GM21529 (cell line): Measurements from ENCODE around the gene PTH1R.
A peak's percentile ranks its signal among the peaks of the same experiment; 100 is the strongest.

Experiments used
- ATAC-seq: cut with Tn5 transposase; IDR thresholded peaks from one replicate; pipeline ENCODE4 v1.9.1; 2021; ENCODE audit not compliant: unreplicated experiment

PTH1R gene

DNA sequence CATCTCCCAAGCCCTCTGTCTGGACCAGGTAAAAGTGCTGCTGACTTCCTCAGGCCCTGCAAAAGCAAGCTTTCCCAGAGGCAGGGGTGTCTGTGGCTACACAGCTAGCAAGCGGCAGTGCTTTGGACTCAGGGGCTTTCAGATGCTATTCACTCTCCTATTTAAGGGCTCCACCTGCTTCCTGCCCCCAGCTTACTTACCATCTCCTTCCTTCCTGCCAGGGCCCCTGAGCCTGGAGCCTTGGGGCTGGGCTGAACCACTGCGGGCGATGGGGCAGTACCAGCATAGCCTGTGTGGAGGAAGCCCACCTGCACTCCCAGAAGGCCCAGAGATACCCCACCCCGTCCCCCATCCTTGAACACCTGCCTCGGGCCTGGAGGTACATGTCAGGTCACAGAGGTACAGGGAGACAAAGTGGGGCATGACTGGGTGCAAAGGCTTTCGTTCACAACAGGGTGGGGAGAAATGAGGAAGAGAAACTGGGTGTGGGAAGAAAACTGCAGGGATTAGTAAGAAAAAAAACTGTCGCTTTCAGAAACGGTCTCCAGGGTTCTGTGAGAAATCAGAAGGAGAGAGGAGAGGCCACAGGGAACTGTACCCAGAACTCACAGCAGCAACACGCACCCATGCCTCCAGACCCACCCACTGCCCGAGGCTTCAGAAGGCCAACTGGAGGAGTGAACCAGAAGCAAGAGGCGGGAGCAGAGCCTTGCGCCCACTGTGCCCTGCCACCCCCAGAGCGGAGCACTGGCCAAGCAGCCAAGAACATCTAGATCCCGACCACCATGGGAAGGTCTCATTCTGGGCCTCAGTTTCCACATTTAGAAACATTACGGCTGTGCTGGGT is 49.6 kb downstream of the PTH1R start:
- peak; percentile 55 for ATAC-seq

DNA sequence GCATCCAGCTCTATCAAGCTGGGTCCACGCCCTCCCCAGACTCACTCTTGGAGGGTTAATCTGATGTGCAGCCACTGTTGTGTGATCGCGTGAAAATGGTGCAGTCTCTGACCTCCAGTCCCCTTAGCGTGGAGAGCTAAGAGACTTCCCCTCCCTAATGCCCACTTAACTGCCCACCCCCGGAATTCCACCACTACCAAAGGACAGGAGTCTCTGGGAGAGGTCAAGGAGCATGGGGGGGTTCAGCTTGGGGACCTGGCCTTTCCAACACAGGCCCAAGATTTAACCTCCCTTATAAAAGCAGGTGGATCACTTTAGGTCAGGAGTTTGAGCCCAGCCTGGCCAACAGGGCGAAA is 50.2 kb downstream of the PTH1R start:
- ATAC-seq: no peak

- ATAC-seq: no peak
Measured at GRCh38 chr3:46928282-46928681, 50.8 kb downstream of the PTH1R start.

- ATAC-seq: no peak
Measured at GRCh38 chr3:46929324-46929723, 51.8 kb downstream of the PTH1R start.

- no peak for ATAC-seq
Measured at GRCh38 chr3:46930166-46930944, 52.8 kb downstream of the PTH1R start.

DNA sequence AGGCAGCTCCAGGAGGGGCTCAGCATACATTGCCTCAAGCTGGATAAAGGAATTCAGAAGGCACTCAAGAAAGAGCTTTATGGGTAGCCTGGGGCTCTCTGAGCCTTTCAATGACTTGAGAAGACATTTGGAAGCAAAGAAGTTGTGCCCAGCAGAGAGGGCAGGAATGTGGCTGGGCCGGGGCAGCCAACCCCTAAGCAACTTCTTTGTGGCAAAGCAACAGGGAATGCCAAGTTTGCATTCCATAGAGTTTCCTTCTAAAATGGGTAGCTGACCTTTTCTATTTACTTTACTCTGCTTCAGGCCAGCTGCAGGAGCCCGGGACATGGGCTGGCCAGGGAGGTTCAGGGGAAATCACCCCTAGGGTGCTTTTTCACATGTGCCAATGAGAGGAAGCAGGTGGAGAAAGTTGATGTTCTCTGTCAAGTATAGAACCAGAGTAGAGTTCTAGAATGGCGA is 53.5 kb downstream of the PTH1R start:
- ATAC-seq: no peak

GRCh38 chr3:46931631-46932331 is 54.3 kb downstream of the PTH1R start:
- ATAC-seq: no peak

DNA sequence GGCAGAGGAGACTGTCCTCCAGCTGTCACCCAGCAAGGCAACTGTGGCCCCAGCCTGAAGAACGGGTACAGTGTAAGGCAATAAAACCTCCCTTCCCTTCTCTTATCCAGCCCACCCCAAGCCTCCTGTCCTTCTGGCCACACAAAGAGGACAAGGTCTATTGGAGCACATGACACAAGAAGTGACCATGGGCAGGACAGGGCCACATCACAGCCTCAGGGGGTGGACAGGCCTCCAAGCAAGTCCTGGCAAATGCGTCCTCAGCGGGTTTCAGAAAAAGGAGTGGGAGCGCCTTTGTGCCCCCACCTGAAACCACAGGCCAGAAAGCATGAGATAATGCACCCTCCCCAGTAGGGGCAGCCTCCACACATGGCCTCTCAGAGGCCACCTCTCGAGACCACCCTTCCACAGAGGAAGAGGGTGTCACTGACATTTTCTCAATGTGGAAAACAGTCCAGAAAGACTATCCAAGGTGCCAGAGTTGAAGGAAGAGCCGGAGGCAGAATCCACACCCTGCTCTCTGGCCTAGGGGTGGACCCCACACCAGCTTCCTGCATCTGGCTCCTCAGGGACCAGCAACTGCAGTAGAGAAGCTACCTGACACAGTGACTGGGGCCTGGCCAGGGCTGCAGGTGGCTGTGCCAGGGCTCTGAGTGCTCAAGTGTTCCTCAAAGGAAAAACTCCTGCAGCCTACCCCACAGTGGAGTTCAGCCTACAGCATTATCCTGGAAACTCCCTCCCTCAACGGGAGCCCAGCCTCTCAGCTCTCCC is 55.1 kb downstream of the PTH1R start:
- no peak for ATAC-seq

GRCh38 chr3:46933261-46933660 is 55.7 kb downstream of the PTH1R start:
- no peak for ATAC-seq

- no peak for ATAC-seq
Measured at GRCh38 chr3:46934072-46934471, 56.6 kb downstream of the PTH1R start.

DNA sequence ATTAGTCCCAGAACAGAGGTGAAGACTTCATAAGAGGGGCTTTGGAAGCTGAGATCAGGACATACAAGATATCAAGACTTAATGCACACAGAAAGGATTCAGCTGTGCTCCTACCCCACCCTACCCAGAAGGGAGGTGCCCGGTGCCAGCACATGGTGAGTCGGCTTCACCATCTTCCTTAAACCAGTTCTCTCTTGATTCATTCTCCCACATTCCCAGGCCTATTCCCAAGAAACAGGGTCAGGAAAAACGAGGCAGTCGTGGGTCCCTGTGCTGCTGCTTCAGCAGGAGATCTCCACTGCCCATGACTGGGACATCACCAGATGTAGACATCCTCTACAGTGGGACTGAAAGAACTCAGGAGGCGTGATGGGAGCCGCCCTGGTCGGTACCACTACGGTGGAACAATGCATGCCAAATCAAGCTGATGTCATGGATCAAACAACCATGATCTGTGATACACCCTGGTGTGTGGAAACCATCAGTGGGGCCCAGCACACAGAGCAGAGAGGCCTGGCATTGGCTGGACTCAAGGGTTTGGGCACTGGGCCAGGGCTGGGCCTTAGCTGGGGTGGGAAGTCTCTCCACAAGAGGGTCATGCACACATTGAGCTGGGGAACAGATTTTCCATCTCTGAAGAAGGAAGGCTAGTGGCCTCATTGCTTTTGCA is 57.1 kb downstream of the PTH1R start:
- ATAC-seq: no peak

DNA sequence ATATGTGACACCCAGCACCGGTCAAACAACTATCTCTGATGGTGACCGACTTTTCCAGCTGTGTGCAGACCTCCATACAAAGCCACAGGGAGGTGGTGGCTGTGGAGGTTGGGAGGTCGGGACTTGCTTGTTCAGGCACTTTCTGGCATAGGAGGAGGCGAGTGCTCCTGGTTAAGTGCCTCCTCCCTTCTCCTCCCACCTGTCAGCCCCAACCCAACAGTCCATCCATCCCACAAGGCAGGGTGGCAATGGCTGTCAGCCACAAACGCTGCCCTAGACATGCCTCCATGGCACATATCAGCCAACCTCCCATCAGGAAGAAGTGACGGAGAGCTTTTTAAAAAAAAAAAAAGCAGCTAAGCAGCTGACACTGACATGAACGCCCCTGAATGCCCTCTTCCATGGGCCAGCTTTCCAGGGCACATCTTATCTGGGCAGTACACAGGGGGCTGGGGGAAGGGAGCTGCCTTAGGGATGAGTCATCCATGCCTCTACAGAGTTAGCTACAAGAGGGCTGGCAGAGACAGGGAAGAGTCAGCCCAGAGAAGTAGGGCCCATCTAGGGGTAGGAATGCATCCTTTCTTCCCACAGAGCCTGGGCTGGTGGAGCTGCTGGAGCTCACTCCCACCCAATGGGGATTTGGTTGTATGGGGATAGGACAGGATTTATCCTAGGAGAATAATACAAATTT is 57.8 kb downstream of the PTH1R start:
- no peak for ATAC-seq

- ATAC-seq: no peak
Measured at GRCh38 chr3:46935989-46936558, 58.6 kb downstream of the PTH1R start.

- ATAC-seq: no peak
Measured at GRCh38 chr3:46936733-46937250, 59.3 kb downstream of the PTH1R start.

DNA sequence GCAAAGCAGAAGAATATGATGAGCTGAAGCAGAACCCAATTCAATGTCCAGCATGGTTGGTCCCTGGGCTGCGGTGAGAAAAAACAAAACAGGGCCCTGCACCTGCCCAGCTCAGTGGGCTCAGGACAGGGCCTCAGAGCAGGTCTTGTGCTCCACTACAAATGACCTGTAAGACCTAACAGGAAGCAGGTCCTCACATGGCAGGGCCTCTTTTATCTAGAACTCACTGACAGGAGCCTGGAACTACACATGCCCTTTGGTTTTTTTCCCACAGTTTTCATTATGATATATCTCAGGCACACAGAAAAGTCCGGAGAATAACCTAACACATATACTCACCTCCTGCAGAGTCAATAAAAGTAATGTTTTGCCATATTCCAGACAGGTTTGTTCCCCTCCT is 60.6 kb downstream of the PTH1R start:
- ATAC-seq: no peak

DNA sequence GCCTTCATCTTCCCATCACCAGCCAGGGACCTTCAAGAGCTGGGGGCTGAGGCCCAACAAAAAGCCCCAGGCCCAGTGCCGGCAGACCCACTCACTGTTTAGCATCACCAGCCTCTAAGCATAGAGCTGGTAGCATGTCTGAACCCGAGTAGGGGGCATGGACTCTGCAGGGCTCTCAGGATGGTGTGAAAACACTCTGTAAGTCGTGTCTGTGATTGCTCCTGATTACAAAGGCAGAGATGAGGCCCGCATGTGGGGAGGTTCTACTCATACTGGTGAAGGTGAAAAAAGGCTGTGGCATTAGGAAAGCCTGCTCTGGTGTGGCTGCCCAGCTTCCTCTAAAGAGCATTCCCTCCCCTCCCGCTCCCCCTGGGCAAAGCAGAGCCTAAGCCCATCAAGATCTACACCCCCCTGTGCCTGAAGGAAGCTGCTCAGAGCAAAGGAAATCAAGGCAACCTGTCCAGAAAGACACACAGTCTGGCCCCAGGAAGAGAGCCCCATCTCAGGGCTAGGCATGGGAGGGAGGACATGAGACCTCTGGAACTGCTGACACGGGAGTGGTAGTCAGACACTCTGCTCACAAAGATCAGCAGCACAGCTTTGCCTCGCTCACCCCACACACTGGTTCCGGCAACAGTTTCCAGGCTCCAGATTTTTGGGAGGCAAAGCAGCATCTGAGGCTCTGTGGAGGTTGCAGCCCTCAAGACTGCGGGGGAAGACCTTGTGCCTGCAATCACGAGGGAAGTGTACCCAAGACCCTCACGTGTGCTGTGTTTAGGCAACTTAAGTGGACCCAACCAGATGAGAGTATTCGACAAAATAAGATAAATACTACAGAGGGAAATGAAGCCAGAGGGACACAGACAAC is 62.3 kb downstream of the PTH1R start:
- no peak for ATAC-seq

- ATAC-seq: no peak
Measured at GRCh38 chr3:46942076-46942475, 64.6 kb downstream of the PTH1R start.
